Cardiac muscle cell (in vitro differentiated cells and primary cell): ENCODE results near the gene KMO. TPM values are rescaled to one million over a fixed set of nuclear protein-coding genes. Genes with fewer than 3 reads are reported as not detected.

Source experiments
- DNase-seq, 2 donors: peaks; one replicate each; pipeline versions ENCODE4 v3.0.0 to v3.0.0-alpha.2; 2010 to 2017; ENCODE audit warnings: low read depth in 1 of 2, low spot score in 1 of 2
- H3K27ac ChIP-seq: fragments of 200-600 bp; sonication (generic); 2 replicates; pipeline ENCODE4 v1.5.1; 2016
- H3K27me3 ChIP-seq: fragments of 200-600 bp; sonication (generic); 2 replicates; pipeline ENCODE4 v1.6.0; 2016; ENCODE audit warnings: control low read depth
- H3K36me3 ChIP-seq: fragments of 200-600 bp; sonication (generic); 2 replicates; pipeline ENCODE4 v1.5.1; 2016; ENCODE audit warnings: control low read depth
- H3K4me1 ChIP-seq: fragments of 200-600 bp; sonication (generic); 2 replicates; pipeline ENCODE4 v1.8.1; 2017; ENCODE audit warnings: low read depth, mild to moderate bottlenecking, mixed run types
- H3K4me3 ChIP-seq: fragments of 200-600 bp; sonication (generic); 2 replicates; pipeline ENCODE4 v1.5.1; 2016; ENCODE audit warnings: mild to moderate bottlenecking
- H3K9me3 ChIP-seq: fragments of 200-600 bp; sonication (generic); 2 replicates; pipeline ENCODE4 v1.5.1; 2017; ENCODE audit warnings: low read depth, mild to moderate bottlenecking, control low read depth
- polyA plus RNA-seq: library from polyadenylated mRNA; unstranded; fragments of >200 nt; fragmentation: Nextera tagmentation; extraction: Ambion mirVana; gene quantifications from 2 replicates; pipeline ENCODE4 v1.2.1, GENCODE V29; 2016
- total RNA-seq: library from RNA; depleted of rRNA; stranded (reverse); fragments of >200 nt; gene quantifications from 2 replicates; pipeline ENCODE4 v1.2.3, GENCODE V29; 2016
- TF ChIP-seq, protein P1 (sequence below): IDR thresholded peaks from 2 replicates; pipeline ENCODE4 v1.5.1; 2012; ENCODE audit warnings: low read depth, mild to moderate bottlenecking, low read length

KMO gene
- total RNA-seq (not detected in 2 replicates), polyA plus RNA-seq (0.14 TPM in 1 of 2 replicates, not detected in the other)

DNA sequence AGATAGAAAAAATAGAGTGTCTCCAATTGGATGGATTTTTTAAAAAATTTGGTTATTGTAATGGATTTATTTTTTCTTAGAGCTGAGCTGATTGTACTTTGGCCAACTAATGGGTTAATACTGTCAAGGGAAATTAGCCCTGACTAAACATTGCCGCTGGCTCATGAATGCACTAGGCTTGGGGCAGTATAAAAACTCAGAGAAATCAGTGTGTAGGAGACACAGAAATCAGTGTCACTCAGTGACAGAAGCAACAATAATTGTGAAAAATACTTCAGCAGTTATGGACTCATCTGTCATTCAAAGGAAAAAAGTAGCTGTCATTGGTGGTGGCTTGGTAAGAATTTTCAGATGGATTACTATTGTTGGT, at the start of gene KMO:
Gene KMO, plus strand, starts transcription at position 217 of the 370 bp plus-strand sequence. Its CDS starts 67 bp downstream, at position 284.
- H3K27ac ChIP-seq = no peak within 1 kb of the TSS
- TF ChIP-seq, protein P1, sequence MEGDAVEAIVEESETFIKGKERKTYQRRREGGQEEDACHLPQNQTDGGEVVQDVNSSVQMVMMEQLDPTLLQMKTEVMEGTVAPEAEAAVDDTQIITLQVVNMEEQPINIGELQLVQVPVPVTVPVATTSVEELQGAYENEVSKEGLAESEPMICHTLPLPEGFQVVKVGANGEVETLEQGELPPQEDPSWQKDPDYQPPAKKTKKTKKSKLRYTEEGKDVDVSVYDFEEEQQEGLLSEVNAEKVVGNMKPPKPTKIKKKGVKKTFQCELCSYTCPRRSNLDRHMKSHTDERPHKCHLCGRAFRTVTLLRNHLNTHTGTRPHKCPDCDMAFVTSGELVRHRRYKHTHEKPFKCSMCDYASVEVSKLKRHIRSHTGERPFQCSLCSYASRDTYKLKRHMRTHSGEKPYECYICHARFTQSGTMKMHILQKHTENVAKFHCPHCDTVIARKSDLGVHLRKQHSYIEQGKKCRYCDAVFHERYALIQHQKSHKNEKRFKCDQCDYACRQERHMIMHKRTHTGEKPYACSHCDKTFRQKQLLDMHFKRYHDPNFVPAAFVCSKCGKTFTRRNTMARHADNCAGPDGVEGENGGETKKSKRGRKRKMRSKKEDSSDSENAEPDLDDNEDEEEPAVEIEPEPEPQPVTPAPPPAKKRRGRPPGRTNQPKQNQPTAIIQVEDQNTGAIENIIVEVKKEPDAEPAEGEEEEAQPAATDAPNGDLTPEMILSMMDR = no peak
- no peaks in the 10 kb centered on the region for H3K36me3 ChIP-seq
- DNase-seq = peak in 1 of 2 donors; percentile 21
- peaks cover 11% of the 10 kb centered on the region for H3K4me1 ChIP-seq
- no peaks in the 10 kb centered on the region for H3K9me3 ChIP-seq
- no peaks in the 10 kb centered on the region for H3K27me3 ChIP-seq
- peak within 1 kb of the TSS; percentile 8 for H3K4me3 ChIP-seq

DNA sequence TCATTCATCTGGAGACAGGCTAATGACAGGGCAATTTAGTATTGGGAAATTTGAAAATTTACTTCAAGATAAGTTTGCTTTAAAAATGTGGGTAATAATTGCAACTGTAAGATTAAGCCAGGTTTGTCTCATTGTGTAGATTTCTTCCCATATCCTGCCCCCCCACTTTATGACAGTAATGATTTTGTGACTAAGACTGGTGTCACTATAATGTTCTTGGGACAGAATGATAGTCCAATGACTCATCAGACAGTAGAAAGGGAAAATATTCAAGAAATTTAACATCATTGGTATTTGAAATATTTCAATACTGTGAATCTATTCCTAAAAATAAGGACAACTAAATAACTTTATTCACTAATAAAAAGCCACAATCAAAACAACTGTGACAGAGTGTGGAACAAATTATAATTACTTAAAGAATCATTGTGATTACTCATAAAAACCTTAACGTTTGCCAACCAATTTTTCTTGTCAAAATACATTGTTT, 49.4 kb upstream of the KMO start:
- Histone ChIP-seq H3K27me3 (no peaks in the 10 kb centered on the region), H3K4me3 (no peak overlapping the region), H3K27ac (no peak overlapping the region), H3K4me1 (no peaks in the 10 kb centered on the region), H3K9me3 (no peaks in the 10 kb centered on the region), H3K36me3 (no peaks in the 10 kb centered on the region)
- peak in 1 of 2 donors; percentile 21 for DNase-seq
- TF ChIP-seq, protein P1 = no peak

DNA sequence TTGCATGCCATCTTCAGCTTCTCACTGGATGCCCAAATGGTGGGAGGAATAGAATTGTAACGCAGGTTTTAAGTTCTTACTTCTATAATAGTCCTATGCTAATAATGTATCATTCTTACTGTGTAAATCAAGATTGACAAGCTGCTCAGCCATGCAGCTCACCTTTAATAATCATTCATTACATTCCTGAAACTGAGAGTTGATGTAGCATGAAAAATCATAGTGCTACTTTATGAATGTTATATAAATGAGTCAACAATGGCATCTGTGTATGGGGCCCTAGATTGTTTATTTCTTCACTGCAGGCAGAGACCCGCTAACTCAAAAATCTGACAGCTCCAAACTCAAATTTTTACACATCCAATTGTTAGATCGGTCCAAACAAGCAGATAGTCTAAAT, 47.0 kb upstream of the KMO start:
- no peaks in the 10 kb centered on the region for H3K4me1 ChIP-seq

DNA sequence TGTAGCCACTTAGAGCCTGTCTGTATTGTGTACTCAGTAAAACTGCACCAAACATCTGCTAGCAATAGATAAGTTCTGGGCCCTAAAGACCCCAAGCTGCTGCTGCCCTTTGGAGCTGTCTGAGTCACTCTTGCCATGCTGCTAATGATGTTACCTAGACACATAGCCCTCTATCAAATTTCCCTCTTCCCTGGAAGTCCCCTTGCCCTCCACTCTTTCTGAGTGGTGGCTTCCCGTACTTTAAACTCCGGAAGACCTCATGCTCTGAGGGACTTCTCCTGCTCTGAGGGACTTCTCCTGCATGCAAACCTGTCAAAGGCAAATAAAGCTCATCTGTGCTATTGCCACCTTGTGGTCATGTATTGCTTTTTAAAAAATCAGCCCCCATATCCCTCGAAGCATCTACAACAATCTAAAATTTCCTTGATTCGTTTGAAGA, 46.6 kb upstream of the KMO start:
- Histone ChIP-seq H3K36me3 (no peaks in the 10 kb centered on the region), H3K27me3 (no peaks in the 10 kb centered on the region), H3K9me3 (no peaks in the 10 kb centered on the region), H3K27ac (no peak overlapping the region), H3K4me3 (no peak overlapping the region), H3K4me1 (no peaks in the 10 kb centered on the region)
- DNase-seq = peak in 1 of 2 donors; percentile 22
- TF ChIP-seq, protein P1 = peak; percentile 35

More for the DNA sequence above, 47.0 kb upstream of the KMO start:
- H3K4me3 ChIP-seq = no peak overlapping the region
- no peak overlapping the region for H3K27ac ChIP-seq
- no peaks in the 10 kb centered on the region for H3K36me3 ChIP-seq
- no peaks in the 10 kb centered on the region for H3K27me3 ChIP-seq
- no peak for DNase-seq
- TF ChIP-seq, protein P1 = no peak
- H3K9me3 ChIP-seq = no peaks in the 10 kb centered on the region

DNA sequence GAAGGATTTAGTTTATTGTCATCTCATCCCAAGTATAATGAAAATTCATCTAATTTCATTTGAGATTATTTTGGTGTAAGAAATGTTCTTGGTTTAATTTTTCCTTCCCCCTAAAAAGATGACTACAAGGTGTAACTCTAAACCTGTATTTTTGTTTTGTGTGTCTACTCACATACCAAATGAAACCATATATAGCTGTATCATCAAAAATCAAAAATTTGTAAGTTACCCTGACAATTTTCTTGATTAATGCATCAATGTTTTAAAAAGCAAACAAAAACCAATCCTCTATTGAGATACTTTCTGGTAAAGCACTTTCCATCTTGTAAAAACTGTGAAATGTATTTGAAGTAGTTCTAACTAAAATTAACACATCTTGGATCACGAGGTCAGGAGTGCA, 43.4 kb upstream of the KMO start:
- Histone ChIP-seq H3K9me3 (no peaks in the 10 kb centered on the region), H3K27me3 (no peaks in the 10 kb centered on the region)
- no peak for DNase-seq

More for the DNA sequence above, 43.4 kb upstream of the KMO start:
- H3K4me1 ChIP-seq = no peaks in the 10 kb centered on the region
- H3K4me3 ChIP-seq = no peak overlapping the region
- TF ChIP-seq, protein P1 = no peak
- no peaks in the 10 kb centered on the region for H3K36me3 ChIP-seq
- H3K27ac ChIP-seq = no peak overlapping the region
